HG03025 (cell line): ENCODE results near the gene ITPR3.

ENCODE experiments used
- ATAC-seq: cut with Tn5 transposase; IDR thresholded peaks from one replicate; pipeline ENCODE4 v1.9.1; 2021; ENCODE audit warnings: mild to moderate bottlenecking, moderate library complexity; ENCODE audit not compliant: unreplicated experiment, low FRiP score

The ITPR3 gene

DNA sequence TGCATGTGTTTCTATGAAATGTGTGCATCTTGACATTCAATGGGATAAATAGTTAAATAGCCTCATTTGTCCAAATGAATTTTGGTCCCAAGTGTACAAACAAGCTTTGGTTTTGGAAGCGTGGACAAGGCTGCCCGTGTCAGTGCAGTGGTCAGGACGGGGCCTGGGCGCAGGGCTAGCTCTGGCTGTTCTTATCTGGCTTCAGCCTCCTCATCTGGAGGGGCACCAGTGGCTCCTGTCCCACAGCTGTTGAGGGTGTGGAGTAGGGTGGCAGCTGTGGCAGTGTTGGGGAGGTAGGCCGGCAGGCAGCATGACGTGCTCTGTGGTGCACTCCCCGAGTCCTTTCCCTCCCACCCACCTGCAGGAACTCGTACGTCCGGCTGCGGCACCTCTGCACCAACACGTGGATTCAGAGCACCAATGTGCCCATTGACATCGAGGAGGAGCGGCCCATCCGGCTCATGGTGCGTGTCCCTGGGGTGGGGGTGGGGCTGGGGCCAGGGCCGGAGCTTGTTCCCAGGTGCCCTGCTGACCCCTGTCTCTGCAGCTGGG is 43.5 kb downstream of the ITPR3 start:
- no peak for ATAC-seq

DNA sequence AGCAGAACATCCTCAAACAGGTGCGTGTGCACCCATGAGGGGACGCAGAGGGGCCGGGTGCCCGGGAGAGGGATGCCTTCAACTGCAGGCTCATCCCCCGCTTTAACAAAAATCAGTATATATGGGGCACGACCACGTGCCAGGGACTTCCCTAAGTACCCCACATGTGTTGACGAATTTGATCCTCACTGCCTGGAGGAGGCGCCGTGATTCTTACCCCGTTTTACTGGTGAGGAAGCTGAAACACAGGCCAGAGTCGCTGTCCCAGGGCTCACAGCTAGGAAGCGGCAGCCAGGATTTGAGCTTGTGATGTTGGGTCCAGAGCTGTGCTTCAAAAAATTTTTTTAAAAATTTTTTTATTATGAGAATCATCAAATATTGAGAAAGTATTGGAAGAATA is 44.8 kb downstream of the ITPR3 start:
- ATAC-seq, result no peak

DNA sequence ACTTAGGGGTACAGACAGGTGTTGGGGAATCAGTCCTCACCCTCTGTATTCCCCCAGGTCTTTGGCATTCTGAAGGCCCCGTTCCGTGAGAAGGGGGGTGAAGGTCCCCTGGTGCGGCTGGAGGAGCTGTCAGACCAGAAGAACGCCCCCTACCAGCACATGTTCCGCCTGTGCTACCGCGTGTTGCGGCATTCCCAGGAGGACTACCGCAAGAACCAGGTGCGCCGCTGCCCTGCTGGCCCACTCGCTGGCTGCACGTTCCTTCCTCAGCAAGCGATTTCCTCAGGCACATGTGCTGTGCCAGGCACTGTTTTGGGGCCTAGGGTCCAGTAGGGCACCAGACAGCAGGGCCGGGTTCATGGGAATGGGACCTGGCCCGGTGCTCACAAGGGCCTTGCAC is 46.0 kb downstream of the ITPR3 start:
- no peak for ATAC-seq

DNA sequence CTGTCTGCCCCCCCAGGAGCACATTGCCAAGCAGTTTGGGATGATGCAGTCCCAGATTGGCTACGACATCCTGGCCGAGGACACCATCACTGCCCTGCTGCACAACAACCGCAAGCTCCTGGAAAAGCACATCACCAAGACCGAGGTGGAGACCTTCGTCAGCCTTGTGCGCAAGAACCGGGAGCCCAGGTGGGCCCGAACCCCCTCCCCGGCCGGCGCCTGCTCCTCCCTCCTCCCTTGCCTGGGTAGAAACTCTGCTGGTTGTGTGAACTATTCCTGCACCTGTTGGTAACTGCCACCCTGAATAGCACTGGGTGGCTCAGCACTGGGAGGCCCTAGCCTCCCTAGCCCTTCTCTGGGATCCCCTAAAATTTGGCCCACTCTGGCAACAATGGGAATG is 46.7 kb downstream of the ITPR3 start:
- ATAC-seq, result no peak

DNA sequence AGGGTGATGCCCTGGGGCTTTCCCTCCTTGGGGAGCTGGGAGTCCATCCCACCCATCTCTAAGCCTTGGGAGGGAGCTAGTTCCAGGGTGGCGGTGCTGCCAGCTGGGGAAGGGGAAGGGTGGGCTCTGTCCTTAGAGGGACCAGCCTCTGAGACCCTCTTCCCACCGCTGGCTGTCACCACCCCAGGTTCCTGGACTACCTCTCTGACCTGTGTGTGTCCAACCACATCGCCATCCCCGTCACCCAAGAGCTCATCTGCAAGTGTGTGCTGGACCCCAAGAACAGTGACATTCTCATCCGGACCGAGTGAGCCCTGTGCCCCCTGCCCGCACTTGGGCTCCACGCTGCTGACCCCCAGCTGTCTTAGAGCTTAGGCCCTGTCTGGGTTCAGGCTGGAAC is 47.2 kb downstream of the ITPR3 start:
- no peak for ATAC-seq

DNA sequence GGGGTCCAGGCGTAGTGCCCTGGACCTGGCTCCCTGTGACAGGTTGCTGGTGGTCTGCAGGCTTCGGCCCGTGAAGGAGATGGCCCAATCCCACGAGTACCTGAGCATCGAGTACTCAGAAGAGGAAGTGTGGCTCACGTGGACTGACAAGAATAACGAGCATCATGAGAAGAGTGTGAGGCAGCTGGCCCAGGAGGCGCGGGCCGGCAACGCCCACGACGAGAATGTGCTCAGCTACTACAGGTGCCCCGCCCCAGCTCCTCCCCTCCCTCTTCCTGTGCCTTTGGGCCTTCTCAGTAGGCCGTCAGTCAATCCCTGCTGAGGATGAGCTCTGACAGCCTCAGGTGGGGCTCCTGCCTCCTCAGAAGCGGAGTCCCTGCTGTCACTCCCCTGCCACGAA is 47.8 kb downstream of the ITPR3 start:
- ATAC-seq, result no peak

DNA sequence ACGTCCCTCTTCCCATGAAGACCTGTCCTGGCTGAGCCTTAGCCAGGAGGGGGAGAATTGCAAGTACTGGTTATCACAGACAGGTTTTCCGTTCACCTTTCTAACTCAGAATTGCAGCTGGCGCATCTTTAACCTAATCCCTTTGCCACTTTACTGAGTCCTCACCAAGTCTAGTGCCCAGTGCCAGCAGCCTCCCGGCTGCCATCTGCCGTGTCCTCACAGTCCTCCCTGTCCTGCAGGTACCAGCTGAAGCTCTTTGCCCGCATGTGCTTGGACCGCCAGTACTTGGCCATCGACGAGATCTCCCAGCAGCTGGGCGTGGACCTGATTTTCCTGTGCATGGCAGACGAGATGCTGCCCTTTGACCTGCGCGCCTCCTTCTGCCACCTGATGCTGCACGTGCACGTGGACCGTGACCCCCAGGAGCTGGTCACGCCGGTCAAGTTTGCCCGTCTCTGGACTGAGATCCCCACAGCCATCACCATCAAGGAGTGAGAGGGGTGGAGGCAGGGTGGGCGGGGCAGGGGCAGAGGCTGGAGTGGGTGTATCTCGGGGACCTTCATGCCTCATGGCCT is 49.1 kb downstream of the ITPR3 start:
- ATAC-seq, result no peak

DNA sequence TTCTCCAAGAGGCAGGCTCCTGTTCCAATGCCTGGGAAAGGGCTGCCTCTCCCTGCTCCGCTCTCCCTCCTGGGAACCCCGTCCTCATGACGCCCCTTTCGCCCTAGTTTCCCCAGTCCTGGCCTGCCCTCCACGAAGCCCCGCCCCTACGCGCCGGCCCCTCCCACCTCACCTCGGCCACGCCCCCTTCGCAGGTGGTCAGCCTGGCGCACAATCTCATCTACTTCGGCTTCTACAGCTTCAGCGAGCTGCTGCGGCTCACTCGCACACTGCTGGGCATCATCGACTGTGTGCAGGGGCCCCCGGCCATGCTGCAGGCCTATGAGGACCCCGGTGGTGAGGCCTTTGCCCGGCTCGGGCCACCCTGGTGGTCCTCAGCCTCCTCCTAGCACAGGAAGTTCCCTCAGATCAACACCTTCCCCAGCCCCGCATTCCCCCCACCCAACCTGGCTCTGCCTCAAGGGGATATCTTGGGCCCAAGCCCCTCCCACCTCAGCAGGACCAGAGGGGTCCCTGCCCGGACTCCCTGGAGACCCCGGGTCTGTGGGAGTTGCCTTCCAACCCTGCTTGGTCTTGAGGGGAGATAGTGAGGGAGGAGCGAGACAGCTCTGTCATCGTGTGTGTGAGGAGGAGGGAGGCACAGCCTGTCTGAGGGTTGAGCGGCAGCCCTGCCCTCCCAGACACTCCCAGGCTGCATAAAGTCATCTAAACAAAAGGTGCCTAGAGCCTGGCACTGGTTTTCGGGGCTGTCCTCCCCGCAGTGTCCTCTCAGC is 50.0 kb downstream of the ITPR3 start:
- ATAC-seq, result no peak

DNA sequence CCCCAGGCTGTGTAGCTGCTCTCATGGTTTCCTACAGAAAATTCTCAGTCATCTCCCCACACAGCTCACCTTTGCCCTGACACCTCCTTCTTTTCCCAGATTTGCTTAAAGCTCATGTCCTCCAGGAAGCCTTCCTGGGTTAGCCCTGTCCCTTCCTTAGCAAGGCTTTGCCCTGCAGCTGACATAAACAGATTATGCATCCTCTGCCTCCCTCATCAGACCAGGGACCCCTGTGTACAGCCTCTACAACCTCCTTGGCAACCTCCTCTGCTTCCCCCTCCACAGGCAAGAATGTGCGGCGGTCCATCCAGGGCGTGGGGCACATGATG is 50.6 kb downstream of the ITPR3 start:
- no peak for ATAC-seq

DNA sequence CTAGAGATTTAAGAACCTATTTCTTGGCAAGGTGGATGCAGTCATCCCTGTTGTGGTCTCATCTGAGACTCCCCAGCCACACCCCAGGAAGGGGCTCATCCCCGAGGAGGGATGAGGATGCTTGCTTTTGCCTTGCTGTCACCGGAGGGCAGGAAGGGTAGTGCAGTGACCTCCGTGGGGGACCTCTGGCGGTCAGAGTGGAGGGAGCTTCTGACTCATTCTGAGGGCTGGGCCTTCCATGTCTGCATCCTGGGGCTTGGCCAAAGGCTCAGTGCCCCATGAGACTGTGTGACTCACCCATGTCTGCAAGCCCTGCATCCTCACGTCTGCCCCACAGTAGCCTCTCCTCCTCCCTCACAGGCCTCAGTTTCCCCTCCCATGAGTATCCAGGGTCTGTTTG is 51.7 kb downstream of the ITPR3 start:
- no peak for ATAC-seq

DNA sequence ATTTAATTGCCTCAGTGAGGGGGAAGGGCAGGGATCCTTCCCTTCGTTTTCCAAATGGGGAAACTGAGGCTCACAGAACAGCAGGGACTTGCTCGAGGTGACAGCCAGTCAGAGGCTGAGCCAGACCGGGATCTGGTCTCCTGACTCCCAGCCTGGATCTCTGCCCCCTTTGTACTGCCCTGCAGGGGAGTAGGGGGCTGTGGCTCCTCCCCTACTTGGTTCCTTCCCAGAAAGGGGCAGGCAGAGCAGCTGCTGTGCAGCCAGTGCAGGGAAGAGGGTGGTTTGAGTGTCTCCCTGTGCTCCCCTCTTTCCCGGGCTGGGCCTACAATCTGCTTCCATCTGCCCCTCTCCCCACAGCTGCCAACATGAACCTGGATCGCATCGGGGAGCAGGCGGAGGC is 52.7 kb downstream of the ITPR3 start:
- no peak for ATAC-seq

DNA sequence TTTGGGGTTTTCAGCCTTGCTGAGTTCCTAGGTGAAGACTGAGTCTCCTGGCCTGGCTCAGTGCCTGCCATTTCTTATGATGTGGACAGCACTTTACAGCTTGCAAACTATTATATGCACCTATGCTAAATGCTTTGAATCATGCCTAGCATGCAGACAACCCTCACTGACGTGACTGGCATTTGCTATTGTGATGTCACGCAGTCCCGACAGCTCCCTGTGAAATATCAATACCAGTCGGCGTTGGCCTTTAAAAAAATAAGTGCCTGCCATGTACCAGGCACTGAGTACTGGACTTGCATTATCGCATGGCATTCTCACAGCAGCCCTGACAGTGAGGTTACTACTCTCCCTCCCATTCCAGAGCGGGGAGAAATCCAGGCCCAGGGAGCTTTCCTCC is 54.8 kb downstream of the ITPR3 start:
- ATAC-seq, result no peak

DNA sequence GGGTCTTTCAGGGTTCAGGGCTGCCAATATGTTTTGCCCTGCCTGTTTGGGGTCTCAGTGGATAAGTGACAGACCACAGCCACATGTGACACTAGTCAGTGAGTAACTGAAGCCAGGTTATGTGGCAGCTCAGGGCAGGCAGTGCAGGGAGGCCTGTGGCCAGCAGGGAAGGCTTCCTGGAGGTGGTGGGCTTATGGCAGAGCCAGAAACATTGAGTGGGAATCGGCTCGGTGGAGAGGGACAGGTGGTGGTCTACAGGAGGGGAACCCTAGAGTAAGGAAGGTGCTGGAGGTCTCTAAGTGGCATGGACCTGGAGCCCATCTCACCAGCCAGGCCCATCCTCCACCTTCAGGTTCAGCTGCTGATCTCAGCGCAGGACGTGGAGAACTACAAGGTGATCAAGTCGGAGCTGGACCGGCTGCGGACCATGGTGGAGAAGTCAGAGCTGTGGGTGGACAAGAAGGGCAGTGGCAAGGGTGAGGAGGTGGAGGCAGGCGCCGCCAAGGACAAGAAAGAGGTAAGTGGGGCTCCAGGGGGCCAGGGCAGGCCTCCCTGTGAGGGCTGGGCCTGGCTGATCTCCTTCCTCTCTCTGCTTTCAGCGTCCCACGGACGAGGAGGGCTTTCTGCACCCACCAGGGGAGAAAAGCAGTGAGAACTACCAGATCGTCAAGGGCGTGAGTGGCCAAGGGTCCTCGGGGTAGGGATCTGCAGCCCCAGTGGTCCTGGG is 55.5 kb downstream of the ITPR3 start:
- ATAC-seq, result no peak

DNA sequence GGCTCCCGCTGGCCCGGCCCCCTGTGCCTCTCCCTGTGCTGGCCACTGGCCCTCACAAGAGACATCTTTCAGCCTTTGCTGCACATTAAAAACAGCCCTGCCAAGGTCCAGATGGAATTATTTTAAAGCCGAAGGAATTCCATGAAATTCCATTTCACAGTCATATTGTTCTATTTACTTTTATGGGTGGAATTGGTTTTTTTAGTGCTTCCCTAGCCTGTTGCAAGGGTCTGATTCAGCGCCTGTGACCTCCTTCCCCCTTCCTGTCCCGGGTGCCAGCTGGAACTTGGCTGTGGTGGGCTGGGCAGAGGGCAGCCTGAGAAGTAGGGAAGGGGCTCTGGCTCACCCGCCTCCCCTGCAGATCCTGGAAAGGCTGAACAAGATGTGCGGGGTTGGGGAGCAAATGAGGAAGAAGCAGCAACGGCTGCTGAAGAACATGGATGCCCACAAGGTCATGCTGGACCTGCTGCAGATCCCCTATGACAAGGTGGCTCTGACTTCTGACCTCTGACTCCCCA is 56.1 kb downstream of the ITPR3 start:
- no peak for ATAC-seq

DNA sequence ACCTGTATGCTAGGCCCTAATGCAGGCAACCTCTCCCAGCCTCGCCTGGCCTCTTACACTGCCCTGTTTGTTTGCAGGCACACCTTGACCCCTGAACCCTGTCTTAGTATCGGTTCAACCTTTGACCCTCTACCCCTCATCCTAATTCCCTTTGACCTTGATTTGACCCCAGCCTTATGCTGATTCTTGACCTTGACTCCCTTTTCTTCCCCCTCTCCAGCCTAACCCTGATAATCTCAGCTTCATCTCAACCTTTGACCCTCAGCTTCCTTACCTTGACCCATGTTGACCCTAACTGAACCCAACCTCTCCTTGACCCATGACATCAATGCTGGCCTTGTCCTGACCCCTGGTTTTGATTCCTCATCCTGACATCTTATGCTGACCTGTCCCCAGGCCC is 56.6 kb downstream of the ITPR3 start:
- ATAC-seq, result no peak

DNA sequence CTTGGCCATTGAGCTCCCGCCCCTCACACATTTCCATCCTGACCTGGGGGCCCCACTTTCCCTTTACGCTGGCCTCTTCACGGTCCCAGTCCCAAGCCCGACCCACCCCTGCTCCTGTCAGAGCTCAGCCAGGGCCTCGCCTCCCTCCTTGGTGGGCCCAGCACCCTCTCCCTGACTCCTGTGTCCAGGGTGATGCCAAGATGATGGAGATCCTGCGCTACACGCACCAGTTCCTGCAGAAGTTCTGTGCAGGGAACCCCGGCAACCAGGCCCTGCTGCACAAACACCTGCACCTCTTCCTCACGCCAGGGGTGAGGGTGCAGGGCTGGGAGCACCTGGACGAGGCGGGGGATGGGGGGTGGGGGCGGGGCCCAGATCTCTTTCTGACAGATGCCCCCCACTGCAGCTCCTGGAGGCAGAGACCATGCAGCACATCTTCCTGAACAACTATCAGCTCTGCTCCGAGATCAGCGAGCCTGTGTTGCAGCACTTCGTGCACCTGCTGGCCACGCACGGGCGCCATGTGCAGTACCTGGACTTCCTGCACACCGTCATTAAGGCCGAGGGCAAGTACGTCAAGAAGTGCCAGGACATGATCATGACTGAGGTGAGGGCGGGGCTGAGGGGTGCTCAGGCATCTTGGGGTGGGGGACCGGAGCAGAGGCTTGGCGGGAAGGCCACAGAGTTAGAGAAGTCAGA is 57.3 kb downstream of the ITPR3 start:
- ATAC-seq, result no peak

DNA sequence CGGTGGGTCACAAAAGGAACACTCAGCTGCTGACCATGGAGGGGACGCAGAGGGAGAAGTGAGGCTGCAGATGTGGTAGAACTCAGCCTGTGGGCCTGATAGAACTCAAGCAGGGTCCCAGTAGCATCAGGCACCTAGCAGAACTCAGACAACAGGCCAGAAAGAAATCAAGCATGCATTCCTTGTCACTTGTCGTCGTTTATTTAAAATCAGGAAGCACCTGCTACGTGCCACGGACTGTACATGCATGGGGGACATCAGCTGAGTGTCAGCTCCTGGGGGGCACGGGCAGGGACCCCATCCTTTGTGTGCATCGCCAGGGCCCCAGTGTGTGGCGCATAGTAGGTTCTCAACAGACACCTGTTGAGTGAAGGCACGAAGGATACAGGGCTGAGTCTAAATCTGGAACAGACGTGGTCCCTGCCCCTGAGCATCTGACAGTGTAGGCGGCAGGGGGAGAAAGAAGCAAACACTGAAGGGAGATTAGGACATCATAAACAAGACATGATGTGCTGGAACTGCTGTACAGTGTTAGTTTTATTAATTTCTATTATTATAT is 57.9 kb downstream of the ITPR3 start:
- no peak for ATAC-seq

DNA sequence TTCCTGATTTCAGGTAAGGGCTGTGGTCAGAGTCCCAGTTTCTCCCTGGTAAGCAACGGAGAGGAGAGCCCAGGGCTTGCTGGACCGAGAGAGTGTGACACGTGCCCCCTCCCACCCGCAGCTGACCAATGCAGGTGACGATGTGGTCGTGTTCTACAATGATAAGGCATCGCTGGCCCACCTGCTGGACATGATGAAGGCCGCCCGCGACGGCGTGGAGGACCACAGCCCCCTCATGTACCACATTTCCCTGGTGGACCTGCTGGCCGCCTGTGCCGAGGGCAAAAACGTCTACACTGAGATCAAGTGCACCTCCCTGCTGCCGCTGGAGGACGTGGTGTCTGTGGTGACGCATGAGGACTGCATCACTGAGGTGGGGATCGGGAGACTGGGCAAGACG is 58.6 kb downstream of the ITPR3 start:
- no peak for ATAC-seq

DNA sequence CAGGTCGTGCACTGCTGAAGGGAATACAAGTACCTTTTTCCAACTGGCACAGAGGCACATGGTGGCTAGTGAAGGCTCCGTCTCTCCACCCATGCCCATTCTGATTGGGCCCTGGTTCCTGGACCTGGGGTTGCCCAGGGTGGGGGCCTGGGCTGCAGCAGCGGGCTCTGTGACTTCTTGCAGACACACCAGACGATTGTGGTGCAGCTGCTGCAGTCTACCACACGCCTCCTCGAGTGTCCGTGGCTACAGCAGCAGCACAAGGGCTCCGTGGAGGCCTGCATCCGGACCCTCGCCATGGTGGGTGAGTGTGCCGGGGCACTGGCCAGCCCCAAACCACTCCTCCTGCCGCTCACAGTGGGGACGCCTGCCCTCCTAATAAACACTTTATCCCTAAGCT is 61.2 kb downstream of the ITPR3 start:
- ATAC-seq, result no peak

DNA sequence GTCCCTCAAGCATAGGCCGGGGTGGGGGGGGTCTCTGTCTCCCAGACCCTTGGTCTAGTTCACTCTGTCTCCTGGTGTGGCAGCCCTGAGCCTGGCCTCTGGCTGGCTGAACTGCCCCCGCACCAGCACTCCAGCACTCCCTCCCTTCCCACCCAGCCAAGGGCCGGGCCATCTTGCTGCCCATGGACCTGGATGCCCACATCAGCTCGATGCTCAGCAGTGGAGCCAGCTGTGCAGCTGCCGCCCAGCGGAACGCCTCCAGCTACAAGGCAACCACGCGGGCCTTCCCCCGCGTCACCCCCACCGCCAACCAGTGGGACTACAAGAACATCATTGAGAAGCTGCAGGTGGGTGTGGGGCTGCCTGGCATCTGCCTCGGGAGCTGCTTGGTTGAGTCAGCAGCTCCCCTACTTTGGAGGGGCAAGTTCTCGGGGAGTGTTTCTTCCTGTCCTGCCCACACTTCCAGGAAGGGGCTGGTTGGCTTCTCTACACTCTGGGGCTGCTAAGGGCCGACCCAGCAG is 62.0 kb downstream of the ITPR3 start:
- ATAC-seq, result no peak
